Umbilical cord (tissue), 2 donors: ENCODE data around the gene ARFIP1. TPM values are rescaled to one million over a fixed set of nuclear protein-coding genes. Genes with fewer than 3 reads are reported as not detected.
A peak's percentile ranks its signal among the peaks of the same experiment; 100 is the strongest.
"Not testable (repeated sequence)": the region's sequence is repeated elsewhere in the genome, so short reads cannot be mapped to it uniquely, and the experiment has no call there.

Experiments used
- DNase-seq: peaks from one replicate; pipeline ENCODE4 v3.0.0-alpha.2; 2015; ENCODE audit warnings: low spot score
- total RNA-seq: library from RNA; depleted of rRNA; stranded (reverse); fragments of >200 nt; gene quantifications from one replicate; pipeline ENCODE4 v1.2.3, GENCODE V29; 2014; ENCODE audit warnings: low replicate concordance; ENCODE audit not compliant: insufficient read depth

The ARFIP1 gene
- total RNA-seq, 1 donor from 2014 or later, result 35.9 TPM

GRCh38 chr4:152785639-152786615, 6.2 kb downstream of the ARFIP1 start:
- DNase-seq, result peak; percentile 54

GRCh38 chr4:152786627-152787026, 6.9 kb downstream of the ARFIP1 start:
- no peak for DNase-seq

- DNase-seq, result no peak
Observed at GRCh38 chr4:152795891-152796290, 16.1 kb downstream of the ARFIP1 start.

- DNase-seq, result no peak
Observed at GRCh38 chr4:152803541-152803940, 23.8 kb downstream of the ARFIP1 start.

- no peak for DNase-seq
Observed at GRCh38 chr4:152805071-152805650, 25.4 kb downstream of the ARFIP1 start.

GRCh38 chr4:152805818-152806217, 26.1 kb downstream of the ARFIP1 start:
- DNase-seq, result no peak

GRCh38 chr4:152806501-152807125, 26.9 kb downstream of the ARFIP1 start:
- no peak for DNase-seq

GRCh38 chr4:152807294-152807829, 27.6 kb downstream of the ARFIP1 start:
- DNase-seq, result no peak

GRCh38 chr4:152808670-152809069, 28.9 kb downstream of the ARFIP1 start:
- no peak for DNase-seq

GRCh38 chr4:152810715-152811287, 31.0 kb downstream of the ARFIP1 start:
- no peak for DNase-seq

- no peak for DNase-seq
Observed at GRCh38 chr4:152815078-152815477, 35.3 kb downstream of the ARFIP1 start.

- no peak for DNase-seq
Observed at GRCh38 chr4:152817331-152817730, 37.6 kb downstream of the ARFIP1 start.

GRCh38 chr4:152819026-152819645, 39.4 kb downstream of the ARFIP1 start:
- no peak for DNase-seq

GRCh38 chr4:152820073-152820472, 40.3 kb downstream of the ARFIP1 start:
- no peak for DNase-seq

- DNase-seq, result no peak
Observed at GRCh38 chr4:152822323-152822722, 42.6 kb downstream of the ARFIP1 start.

- no peak for DNase-seq
Observed at GRCh38 chr4:152824561-152824960, 44.8 kb downstream of the ARFIP1 start.

GRCh38 chr4:152825336-152825735, 45.6 kb downstream of the ARFIP1 start:
- no peak for DNase-seq

GRCh38 chr4:152828122-152828521, 48.4 kb downstream of the ARFIP1 start:
- DNase-seq, result no peak

GRCh38 chr4:152831416-152831815, 51.7 kb downstream of the ARFIP1 start:
- DNase-seq, result no peak

GRCh38 chr4:152836936-152837335, 57.2 kb downstream of the ARFIP1 start:
- no peak for DNase-seq

GRCh38 chr4:152839729-152840128, 60.0 kb downstream of the ARFIP1 start:
- not testable (repeated sequence) for DNase-seq
